ENCODE data around the gene SIX4.

The SIX4 gene

GRCh38 chr14:60677701-60678100, 46.5 kb downstream of the SIX4 start:
- H3K4me3 ChIP-seq (ENCODE audit: low read depth, low read length): no peak overlapping the region
- TF ChIP-seq CTCF (IDR thresholded peaks at IDR 0.05; ENCODE audit: low read depth, low read length): no peak

- no peak for TF ChIP-seq CTCF (IDR thresholded peaks at IDR 0.05; ENCODE audit: low read depth, low read length)
Measured at GRCh38 chr14:60670989-60671388, 53.2 kb downstream of the SIX4 start.

GRCh38 chr14:60668431-60669112, 55.6 kb downstream of the SIX4 start:
- no peak for TF ChIP-seq CTCF (IDR thresholded peaks at IDR 0.05; ENCODE audit: low read depth, low read length)
- no peak overlapping the region for H3K4me3 ChIP-seq (ENCODE audit: low read depth, low read length)

More at GRCh38 chr14:60670989-60671388, 53.2 kb downstream of the SIX4 start:
- H3K4me3 ChIP-seq (ENCODE audit: low read depth, low read length): no peak overlapping the region

- H3K4me3 ChIP-seq (ENCODE audit: low read depth, low read length): no peak overlapping the region
- no peak for TF ChIP-seq CTCF (IDR thresholded peaks at IDR 0.05; ENCODE audit: low read depth, low read length)
Measured at GRCh38 chr14:60665177-60665550, 59.0 kb downstream of the SIX4 start.

GRCh38 chr14:60662982-60663381, 61.2 kb downstream of the SIX4 start:
- H3K4me3 ChIP-seq (ENCODE audit: low read depth, low read length): no peak overlapping the region
- TF ChIP-seq CTCF (IDR thresholded peaks at IDR 0.05; ENCODE audit: low read depth, low read length): no peak

- no peak for TF ChIP-seq CTCF (IDR thresholded peaks at IDR 0.05; ENCODE audit: low read depth, low read length)
- H3K4me3 ChIP-seq (ENCODE audit: low read depth, low read length): no peak overlapping the region
Measured at GRCh38 chr14:60661721-60662120, 62.4 kb downstream of the SIX4 start.
